ENCODE measurements around the gene RALGAPA2. TPM values are rescaled to one million over a fixed set of nuclear protein-coding genes. Genes with fewer than 3 reads are reported as not detected.

Gene RALGAPA2
- total and polyA plus RNA-seq, 2 of the 13 experiments (the other 11 are each of a cell fraction or from before 2014, with no cell fraction given): 13.8 to 17.7 TPM

GRCh38 chr20:20549704-20550103 is 162.7 kb downstream of the RALGAPA2 start:
- ChIA-PET CTCF (ENCODE audit: low intra/inter-chr PET ratio, low total read pairs) (no interaction called here), POLR2A (no interaction called here)
- H3K9ac ChIP-seq (ENCODE audit: insufficient read depth, low read depth, low read length): no peak overlapping the region
- TF ChIP-seq FOSL2 (CRISPR knock-in tag; IDR thresholded peaks at IDR 0.05): peak; percentile 33; the same call in 1 of the 2 replicates
- 0 out of 2 replicates have a peak, but pooled peaks have one; percentile 5 for TF ChIP-seq CEBPB (IDR thresholded peaks at IDR 0.05; ENCODE audit: borderline replicate concordance, low read depth, low read length)
- no peak for TF ChIP-seq ZNF24 (IDR thresholded peaks at IDR 0.05)
- peaks cover 4 to 6% of the 10 kb centered on the region in 2 experiments; a peak in 3 of 5 replicates for H3K36me3 ChIP-seq (replicated peaks in 1 of 2; ENCODE audit: control insufficient read depth in 1 of 2, insufficient read depth in 2 of 2, low read length in 2 of 2)
- FAIRE-seq (no peak), ATAC-seq (no peak), DNase-seq (ENCODE audit: low spot score) (peak; percentile 31)
- 98% methylated on average over 1 of the region's 1 CpG for WGBS (ENCODE audit: low lambda C conversion rate)
- no TSS peak for BruUV-seq (replicated peaks)
- H4K20me1 ChIP-seq (ENCODE audit: insufficient read depth, low read length): no peaks in the 10 kb centered on the region
- in situ Hi-C loops (cut with HindIII; ENCODE audit: extremely low pct_ligation_motif_present, low pct_unique_long_range_greater_than_20kb) (no loop called here), intact Hi-C loops (cut with micrococcal nuclease; ENCODE audit: unreplicated experiment) (no loop called here)
- H3K4me3 ChIP-seq (replicated peaks in 1 of 3; ENCODE audit: insufficient read depth in 1 of 3, low read depth in 2 of 3, low read length in 3 of 3): no peak overlapping the region
- no peaks in the 10 kb centered on the region for H3K27me3 ChIP-seq (ENCODE audit: control insufficient read depth in 1 of 2, insufficient read depth in 2 of 2, low read length in 2 of 2)
- H3K4me1 ChIP-seq (ENCODE audit: insufficient read depth, low read length): peaks cover 58% of the 10 kb centered on the region
- H2AFZ ChIP-seq (ENCODE audit: low read length): no peak overlapping the region
- no peak overlapping the region for H3K27ac ChIP-seq (ENCODE audit: extremely low read length, insufficient read depth, low read length)
- H3K79me2 ChIP-seq (ENCODE audit: insufficient read depth, low read length): no peaks in the 10 kb centered on the region
- H3K9me3 ChIP-seq (ENCODE audit: low read length): peaks cover under 1% of the 10 kb centered on the region; the same call in 1 of the 2 replicates
- H3K4me2 ChIP-seq (ENCODE audit: low read depth, low read length): no peak overlapping the region

DNA sequence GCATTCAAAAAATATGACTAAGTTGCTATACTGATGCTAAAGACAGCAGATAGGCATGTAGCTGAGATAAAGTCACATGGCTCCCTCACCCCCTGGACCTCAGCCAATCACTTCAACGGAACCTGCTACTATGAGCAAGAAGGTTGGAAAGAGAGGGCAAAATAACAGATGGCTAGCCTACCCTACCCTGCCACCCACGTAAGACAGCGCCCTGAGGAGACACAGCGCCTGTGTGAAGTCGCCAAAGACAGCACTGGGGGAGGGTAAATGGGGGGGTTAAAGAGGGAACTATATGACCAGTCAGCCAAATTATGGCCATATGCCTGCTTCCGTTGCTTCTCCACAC is 163.2 kb downstream of the RALGAPA2 start:
- H4K20me1 ChIP-seq (ENCODE audit: insufficient read depth, low read length): no peaks in the 10 kb centered on the region
- DNase-seq (ENCODE audit: low spot score) (no peak), FAIRE-seq (no peak), ATAC-seq (peak; percentile 19)
- H2AFZ ChIP-seq (ENCODE audit: low read length): no peak overlapping the region
- in situ Hi-C loops (cut with HindIII; ENCODE audit: extremely low pct_ligation_motif_present, low pct_unique_long_range_greater_than_20kb) (no loop called here), intact Hi-C loops (cut with micrococcal nuclease; ENCODE audit: unreplicated experiment) (no loop called here)
- H3K27me3 ChIP-seq (ENCODE audit: control insufficient read depth in 1 of 2, insufficient read depth in 2 of 2, low read length in 2 of 2): no peaks in the 10 kb centered on the region
- peaks cover 58% of the 10 kb centered on the region for H3K4me1 ChIP-seq (ENCODE audit: insufficient read depth, low read length)
- H3K79me2 ChIP-seq (ENCODE audit: insufficient read depth, low read length): no peaks in the 10 kb centered on the region
- H3K9me3 ChIP-seq (ENCODE audit: low read length): no peaks in the 10 kb centered on the region
- H3K36me3 ChIP-seq (replicated peaks in 1 of 2; ENCODE audit: control insufficient read depth in 1 of 2, insufficient read depth in 2 of 2, low read length in 2 of 2): peaks cover 4 to 6% of the 10 kb centered on the region in 2 experiments; a peak in 3 of 5 replicates
- ChIA-PET CTCF (ENCODE audit: low intra/inter-chr PET ratio, low total read pairs) (no interaction called here), POLR2A (no interaction called here)
- peak overlapping the region; percentile 61 for H3K4me2 ChIP-seq (ENCODE audit: low read depth, low read length)
- WGBS (ENCODE audit: low lambda C conversion rate): 82% methylated on average over 6 of the region's 6 CpGs
- no TSS peak for BruUV-seq (replicated peaks)
- peak overlapping the region; percentile 38 for H3K27ac ChIP-seq (ENCODE audit: extremely low read length, insufficient read depth, low read length)
- H3K4me3 ChIP-seq (replicated peaks in 1 of 3; ENCODE audit: insufficient read depth in 1 of 3, low read depth in 2 of 3, low read length in 3 of 3): no peak overlapping the region
- no peak overlapping the region for H3K9ac ChIP-seq (ENCODE audit: insufficient read depth, low read depth, low read length)
- peak; percentile 69; the same call in 1 of the 2 replicates for TF ChIP-seq ZBTB33 (CRISPR knock-in tag; IDR thresholded peaks at IDR 0.05)
- TF ChIP-seq ZNF773 (CRISPR knock-in tag; IDR thresholded peaks at IDR 0.05; ENCODE audit: borderline replicate concordance): no peak
- TF ChIP-seq YEATS4 (CRISPR knock-in tag; IDR thresholded peaks at IDR 0.05; ENCODE audit: borderline replicate concordance): no peak
- TF ChIP-seq UBTF (CRISPR knock-in tag; IDR thresholded peaks at IDR 0.05): no peak
- TF ChIP-seq HOXA5 (CRISPR knock-in tag; IDR thresholded peaks at IDR 0.05): no peak
- TF ChIP-seq, protein P1, sequence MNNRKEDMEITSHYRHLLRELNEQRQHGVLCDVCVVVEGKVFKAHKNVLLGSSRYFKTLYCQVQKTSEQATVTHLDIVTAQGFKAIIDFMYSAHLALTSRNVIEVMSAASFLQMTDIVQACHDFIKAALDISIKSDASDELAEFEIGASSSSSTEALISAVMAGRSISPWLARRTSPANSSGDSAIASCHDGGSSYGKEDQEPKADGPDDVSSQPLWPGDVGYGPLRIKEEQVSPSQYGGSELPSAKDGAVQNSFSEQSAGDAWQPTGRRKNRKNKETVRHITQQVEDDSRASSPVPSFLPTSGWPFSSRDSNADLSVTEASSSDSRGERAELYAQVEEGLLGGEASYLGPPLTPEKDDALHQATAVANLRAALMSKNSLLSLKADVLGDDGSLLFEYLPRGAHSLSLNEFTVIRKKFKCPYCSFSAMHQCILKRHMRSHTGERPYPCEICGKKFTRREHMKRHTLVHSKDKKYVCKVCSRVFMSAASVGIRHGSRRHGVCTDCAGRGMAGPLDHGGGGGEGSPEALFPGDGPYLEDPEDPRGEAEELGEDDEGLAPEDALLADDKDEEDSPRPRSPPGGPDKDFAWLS (CRISPR knock-in tag; IDR thresholded peaks at IDR 0.05; ENCODE audit: borderline replicate concordance): 0 out of 2 replicates have a peak, but pooled peaks have one; percentile 67
- 0 out of 2 replicates have a peak, but pooled peaks have one; percentile 6 for TF ChIP-seq ZNF589 (CRISPR knock-in tag; conservative IDR thresholded peaks at IDR 0.05)
- TF ChIP-seq ZMAT3 (CRISPR knock-in tag; conservative IDR thresholded peaks at IDR 0.05): 0 out of 2 replicates have a peak, but pooled peaks have one; percentile 12
- 0 out of 2 replicates have a peak, but pooled peaks have one; percentile 31 for TF ChIP-seq ZNF33A (CRISPR knock-in tag; IDR thresholded peaks at IDR 0.05; ENCODE audit: borderline replicate concordance)
- 0 out of 2 replicates have a peak, but pooled peaks have one; percentile 2 for TF ChIP-seq MYC (CRISPR knock-in tag; IDR thresholded peaks at IDR 0.05; ENCODE audit: borderline replicate concordance)

Measured in HepG2 (cell line).